Mesothelial cell of epicardium (in vitro differentiated cells): Measurements from ENCODE around the gene ATPAF2. TPM values are rescaled to one million over a fixed set of nuclear protein-coding genes. Genes with fewer than 3 reads are reported as not detected.

Source experiments
- DNase-seq, 2 experiments: peaks; one replicate each; pipeline ENCODE4 v3.0.0; 2021; ENCODE audit warnings: low spot score in 2 of 2; ENCODE audit not compliant: unreplicated experiment in 2 of 2
- H3K27ac Mint-ChIP-seq: 2 replicates; pipeline ENCODE4 v1.8.0; 2021; ENCODE audit warnings: mixed read lengths
- H3K27me3 Mint-ChIP-seq: 2 replicates; pipeline ENCODE4 v1.8.0; 2021; ENCODE audit warnings: low read depth, mixed read lengths
- H3K36me3 Mint-ChIP-seq: 2 replicates; pipeline ENCODE4 v1.8.0; 2021; ENCODE audit warnings: mixed read lengths
- H3K4me1 Mint-ChIP-seq: 2 replicates; pipeline ENCODE4 v1.8.0; 2021; ENCODE audit warnings: mixed read lengths
- H3K4me3 Mint-ChIP-seq: 2 replicates; pipeline ENCODE4 v1.8.0; 2021; ENCODE audit warnings: mild to moderate bottlenecking, moderate library complexity, mixed read lengths
- H3K9me3 Mint-ChIP-seq: 2 replicates; pipeline ENCODE4 v1.8.0; 2021; ENCODE audit warnings: mixed read lengths
- total RNA-seq: library from RNA; stranded (reverse); gene quantifications from 3 replicates; pipeline ENCODE4 v1.2.1, GENCODE V29; 2021
- TF ChIP-seq, protein P1 (sequence below): fragments of 200-600 bp; sonication (generic); IDR thresholded peaks from one replicate; pipeline ENCODE4 v1.5.0; 2021; ENCODE audit warnings: antibody characterized with exemption; ENCODE audit not compliant: unreplicated experiment

Gene ATPAF2
- total RNA-seq, 1 donor from 2014 or later, result 29.9 TPM

DNA sequence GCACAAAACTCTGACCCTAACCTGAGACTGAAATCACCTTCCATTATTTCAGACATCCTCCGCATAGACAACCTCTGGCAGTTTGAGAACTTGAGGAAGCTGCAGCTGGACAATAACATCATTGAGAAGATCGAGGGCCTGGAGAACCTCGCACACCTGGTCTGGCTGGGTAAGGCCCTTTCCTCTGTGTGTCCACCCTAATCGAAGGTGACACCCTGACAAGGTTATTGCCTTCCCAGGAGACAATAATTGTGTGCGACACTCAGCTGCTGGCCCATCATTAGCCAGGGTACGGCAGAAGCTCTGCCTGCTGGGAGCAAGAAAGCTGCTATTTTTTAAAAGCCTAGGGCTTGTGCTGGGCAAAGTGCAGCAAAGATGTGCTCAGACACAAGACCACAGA lies 55.2 kb downstream of the ATPAF2 start:
- H3K9me3 Mint-ChIP-seq, result no peaks in the 10 kb centered on the region
- TF ChIP-seq, protein P1, sequence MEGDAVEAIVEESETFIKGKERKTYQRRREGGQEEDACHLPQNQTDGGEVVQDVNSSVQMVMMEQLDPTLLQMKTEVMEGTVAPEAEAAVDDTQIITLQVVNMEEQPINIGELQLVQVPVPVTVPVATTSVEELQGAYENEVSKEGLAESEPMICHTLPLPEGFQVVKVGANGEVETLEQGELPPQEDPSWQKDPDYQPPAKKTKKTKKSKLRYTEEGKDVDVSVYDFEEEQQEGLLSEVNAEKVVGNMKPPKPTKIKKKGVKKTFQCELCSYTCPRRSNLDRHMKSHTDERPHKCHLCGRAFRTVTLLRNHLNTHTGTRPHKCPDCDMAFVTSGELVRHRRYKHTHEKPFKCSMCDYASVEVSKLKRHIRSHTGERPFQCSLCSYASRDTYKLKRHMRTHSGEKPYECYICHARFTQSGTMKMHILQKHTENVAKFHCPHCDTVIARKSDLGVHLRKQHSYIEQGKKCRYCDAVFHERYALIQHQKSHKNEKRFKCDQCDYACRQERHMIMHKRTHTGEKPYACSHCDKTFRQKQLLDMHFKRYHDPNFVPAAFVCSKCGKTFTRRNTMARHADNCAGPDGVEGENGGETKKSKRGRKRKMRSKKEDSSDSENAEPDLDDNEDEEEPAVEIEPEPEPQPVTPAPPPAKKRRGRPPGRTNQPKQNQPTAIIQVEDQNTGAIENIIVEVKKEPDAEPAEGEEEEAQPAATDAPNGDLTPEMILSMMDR, result no peak
- no peaks in the 10 kb centered on the region for H3K27me3 Mint-ChIP-seq
- H3K4me3 Mint-ChIP-seq, result no peak overlapping the region
- no peaks in the 10 kb centered on the region for H3K36me3 Mint-ChIP-seq
- H3K4me1 Mint-ChIP-seq, result no peaks in the 10 kb centered on the region
- H3K27ac Mint-ChIP-seq, result no peak overlapping the region
- no peak for DNase-seq

DNA sequence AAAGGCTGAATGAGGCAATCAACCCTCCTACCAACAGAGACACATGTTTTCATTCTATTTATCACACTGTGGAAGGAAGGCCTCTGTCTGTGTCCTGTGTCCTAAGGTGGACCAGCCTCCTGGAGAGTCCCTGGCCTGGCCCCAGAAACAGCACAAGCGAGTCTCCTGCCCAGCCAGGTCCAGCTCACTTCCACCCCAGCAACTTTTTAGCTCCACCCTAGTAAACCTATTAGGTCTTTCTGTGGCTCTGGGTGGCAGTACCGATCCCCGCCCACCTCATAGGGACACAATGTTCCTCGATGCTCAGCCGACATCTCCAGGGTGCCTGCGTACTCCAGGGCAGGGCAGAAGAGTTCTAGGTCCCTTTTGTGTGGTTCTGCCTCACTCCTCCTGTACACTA lies 55.6 kb downstream of the ATPAF2 start:
- Mint-ChIP-seq H3K9me3 (no peaks in the 10 kb centered on the region), H3K4me1 (no peaks in the 10 kb centered on the region), H3K4me3 (no peak overlapping the region), H3K36me3 (no peaks in the 10 kb centered on the region), H3K27me3 (no peaks in the 10 kb centered on the region), H3K27ac (no peak overlapping the region)
- DNase-seq, result no peak
- TF ChIP-seq, protein P1, result no peak

DNA sequence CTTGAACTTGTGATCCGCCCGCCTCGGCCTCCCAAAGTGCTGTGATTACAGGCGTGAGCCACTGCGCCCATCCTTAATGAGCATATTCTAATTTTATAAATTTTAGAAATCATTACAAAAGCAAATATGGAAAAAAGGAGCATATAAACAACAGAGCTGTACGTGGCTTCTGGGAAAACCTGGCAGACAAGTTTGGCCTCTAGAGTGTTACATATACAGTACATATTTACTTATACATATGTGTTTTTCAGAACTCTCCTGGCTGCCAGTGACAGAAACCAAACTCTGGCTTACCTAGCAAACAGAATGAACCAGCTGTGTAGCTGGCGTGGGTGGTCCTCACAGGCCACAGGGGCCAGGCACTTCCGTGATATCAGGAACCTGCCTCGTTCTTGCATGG lies 56.2 kb downstream of the ATPAF2 start:
- Mint-ChIP-seq H3K4me1 (no peaks in the 10 kb centered on the region), H3K9me3 (no peaks in the 10 kb centered on the region), H3K27ac (no peak overlapping the region), H3K36me3 (no peaks in the 10 kb centered on the region), H3K4me3 (no peak overlapping the region), H3K27me3 (no peaks in the 10 kb centered on the region)
- TF ChIP-seq, protein P1, result no peak
- DNase-seq, result no peak

DNA sequence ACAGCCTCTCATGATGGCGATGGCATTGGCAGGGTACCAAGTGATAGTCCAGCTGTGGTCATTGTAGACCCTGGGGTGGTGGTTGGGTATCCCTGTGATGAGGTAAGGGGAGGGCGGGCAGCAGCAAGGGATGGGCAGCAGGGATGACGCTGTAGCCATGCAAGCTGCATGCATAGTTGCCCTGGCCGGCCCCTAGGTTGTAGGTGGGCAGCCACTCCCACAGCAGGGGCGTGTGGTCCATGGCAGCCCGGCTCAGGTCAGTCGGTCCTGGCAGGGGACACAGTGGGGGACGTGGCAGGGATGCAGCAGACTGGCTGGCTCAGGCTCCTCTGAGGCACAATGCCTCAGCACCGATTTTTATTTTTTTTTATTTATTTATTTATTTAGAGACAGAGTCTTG lies 57.6 kb downstream of the ATPAF2 start:
- DNase-seq, result no peak
- H3K4me3 Mint-ChIP-seq, result no peak overlapping the region

DNA sequence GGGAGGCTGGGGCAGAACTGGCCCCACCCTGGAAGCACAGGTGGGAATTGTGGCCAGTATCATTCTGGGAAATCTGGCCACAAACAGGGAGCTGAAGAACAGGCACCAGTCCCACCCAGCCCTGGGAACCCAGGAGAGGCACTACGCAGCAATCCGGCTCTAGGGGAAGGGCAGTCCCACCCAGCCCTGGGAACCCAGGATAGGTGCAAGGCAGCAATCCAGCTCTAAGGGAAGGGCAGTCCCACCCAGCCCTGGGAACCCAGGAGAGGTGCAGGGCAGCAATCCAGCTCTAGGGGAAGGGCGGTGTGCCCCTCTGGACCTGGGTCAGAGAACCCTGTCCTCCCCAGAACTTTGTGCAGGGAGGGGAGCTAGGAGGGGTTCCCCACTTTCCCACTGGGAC lies 59.2 kb downstream of the ATPAF2 start:
- Mint-ChIP-seq H3K9me3 (no peaks in the 10 kb centered on the region), H3K4me3 (no peak overlapping the region), H3K36me3 (no peaks in the 10 kb centered on the region), H3K4me1 (peaks cover 5% of the 10 kb centered on the region), H3K27ac (no peak overlapping the region), H3K27me3 (no peaks in the 10 kb centered on the region)
- no peak for DNase-seq
- TF ChIP-seq, protein P1, result no peak

More for the DNA sequence above, 57.6 kb downstream of the ATPAF2 start:
- Mint-ChIP-seq H3K36me3 (no peaks in the 10 kb centered on the region), H3K9me3 (no peaks in the 10 kb centered on the region), H3K4me1 (peaks cover 5% of the 10 kb centered on the region), H3K27ac (no peak overlapping the region), H3K27me3 (no peaks in the 10 kb centered on the region)
- TF ChIP-seq, protein P1, result no peak
